HPDE6-E6E7 (cell line): Measurements from ENCODE around the gene SLC25A53.
A peak's percentile ranks its signal among the peaks of the same experiment; 100 is the strongest.

Experiments used
- DNase-seq: peaks from one replicate; pipeline ENCODE4 v3.0.0; 2011; ENCODE audit warnings: missing footprints; ENCODE audit errors: extremely low spot score

SLC25A53 gene, protein sequence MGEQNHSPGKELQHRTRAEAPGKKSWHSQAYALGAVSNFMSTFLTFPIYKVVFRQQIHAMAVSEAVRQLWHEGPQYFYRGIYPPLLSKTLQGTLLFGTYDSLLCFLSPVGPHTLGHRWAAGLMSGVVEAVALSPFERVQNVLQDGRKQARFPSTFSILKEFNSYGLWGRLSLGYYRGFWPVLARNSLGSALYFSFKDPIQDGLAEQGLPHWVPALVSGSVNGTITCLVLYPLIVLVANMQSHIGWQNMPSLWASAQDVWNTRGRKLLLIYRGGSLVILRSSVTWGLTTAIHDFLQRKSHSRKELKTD

GRCh38 chrX:104156630-104157529 lies at the start of gene SLC25A53:
Gene SLC25A53 (minus strand): TSS chrX:104157009. CDS start chrX:104105257, 51,752 bp downstream.
- peak; percentile 50 for DNase-seq

- DNase-seq, result no peak
Measured at GRCh38 chrX:104205548-104205947, 48.7 kb upstream of the SLC25A53 start.

DNA sequence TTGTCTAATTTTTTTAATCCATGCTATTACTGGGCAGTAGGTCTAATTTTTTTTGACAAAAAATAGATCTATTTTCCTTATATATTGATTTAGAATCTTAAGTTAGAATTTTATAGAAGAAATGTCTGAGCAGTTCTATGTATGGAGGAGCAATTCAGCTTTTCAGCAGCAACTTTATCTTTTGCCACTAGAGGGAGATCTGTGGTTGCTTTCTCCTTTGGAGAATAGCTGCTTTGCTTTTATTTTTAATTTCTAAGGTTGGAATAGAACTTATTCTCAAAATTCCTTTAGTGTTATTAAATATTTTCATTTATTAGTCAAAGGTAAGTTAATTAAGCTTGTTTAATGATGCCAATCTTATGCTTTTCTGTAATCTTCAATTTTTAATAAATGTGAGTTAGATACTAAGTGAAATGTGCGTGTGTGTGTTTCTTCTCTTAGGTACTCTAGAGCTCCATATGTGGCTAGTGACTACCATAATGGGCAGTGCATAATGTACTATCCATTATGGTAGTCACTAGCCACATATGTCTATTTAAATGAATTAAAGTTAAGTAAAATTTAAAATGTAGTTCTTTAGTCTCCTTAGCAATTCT lies 38.8 kb upstream of the SLC25A53 start:
- DNase-seq, result peak; percentile 4

DNA sequence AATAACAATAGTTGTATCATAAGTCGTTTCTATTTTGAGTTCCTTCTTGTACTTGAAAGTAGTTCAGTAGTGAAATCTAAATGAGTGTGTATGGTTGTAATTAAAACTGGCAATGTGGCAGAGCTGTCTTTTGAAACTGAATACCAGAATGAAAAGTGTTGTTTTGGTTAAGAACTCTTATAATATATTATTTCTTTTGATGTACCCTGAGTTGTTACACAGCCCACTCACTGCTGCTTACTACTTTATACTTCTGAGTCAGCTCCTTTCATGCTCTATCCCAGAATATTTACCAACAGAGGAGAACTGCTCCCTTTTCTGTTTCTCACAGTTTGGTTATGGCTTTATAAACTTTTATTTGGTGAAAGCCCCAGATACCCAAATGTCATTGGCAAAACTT lies 38.2 kb upstream of the SLC25A53 start:
- no peak for DNase-seq

DNA sequence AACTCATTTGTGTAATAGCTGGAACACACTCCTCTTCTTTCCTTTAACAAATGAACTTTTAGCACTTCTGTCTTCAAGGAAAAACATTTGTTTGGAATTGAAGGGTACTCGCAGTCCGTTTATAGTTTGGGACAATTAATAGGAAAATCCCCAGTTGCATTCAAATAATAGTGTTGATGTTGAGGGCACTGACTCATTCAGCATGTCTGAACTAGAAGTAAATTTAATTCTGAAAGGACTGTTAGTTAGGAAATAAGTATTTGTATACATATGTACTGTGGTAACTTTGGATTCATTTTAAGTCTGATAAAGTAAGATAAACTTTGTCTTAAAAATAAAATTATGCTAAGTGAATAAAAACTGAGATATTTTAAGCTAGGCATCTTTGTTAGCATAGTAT lies 36.7 kb upstream of the SLC25A53 start:
- no peak for DNase-seq

- DNase-seq, result no peak
Measured at GRCh38 chrX:104189837-104190236, 33.0 kb upstream of the SLC25A53 start.

- DNase-seq, result no peak
Measured at GRCh38 chrX:104187931-104188330, 31.1 kb upstream of the SLC25A53 start.

GRCh38 chrX:104183685-104184084 lies 26.9 kb upstream of the SLC25A53 start:
- DNase-seq, result no peak

GRCh38 chrX:104173841-104174240 lies 17.0 kb upstream of the SLC25A53 start:
- DNase-seq, result no peak

- DNase-seq, result no peak
Measured at GRCh38 chrX:104172788-104173187, 16.0 kb upstream of the SLC25A53 start.

DNA sequence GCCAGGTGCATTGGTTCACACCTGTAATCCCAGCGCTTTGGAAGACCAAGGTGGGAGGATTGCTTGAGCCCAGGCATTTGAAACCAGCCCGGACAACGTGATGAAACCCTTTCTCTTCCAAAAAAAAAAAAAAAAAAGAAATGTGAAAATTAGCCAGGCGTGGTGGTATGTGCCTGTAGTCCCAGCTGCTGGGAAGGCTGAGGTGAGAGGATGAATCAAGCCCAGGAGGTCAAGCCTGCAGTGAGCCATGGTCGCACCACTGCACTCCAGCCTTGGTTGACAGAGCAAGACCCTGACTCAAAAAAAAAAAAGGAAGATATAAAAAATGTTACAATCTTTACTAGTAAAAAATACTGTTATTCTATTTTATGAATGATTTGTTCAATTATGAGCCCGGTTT lies 15.3 kb upstream of the SLC25A53 start:
- DNase-seq, result no peak

DNA sequence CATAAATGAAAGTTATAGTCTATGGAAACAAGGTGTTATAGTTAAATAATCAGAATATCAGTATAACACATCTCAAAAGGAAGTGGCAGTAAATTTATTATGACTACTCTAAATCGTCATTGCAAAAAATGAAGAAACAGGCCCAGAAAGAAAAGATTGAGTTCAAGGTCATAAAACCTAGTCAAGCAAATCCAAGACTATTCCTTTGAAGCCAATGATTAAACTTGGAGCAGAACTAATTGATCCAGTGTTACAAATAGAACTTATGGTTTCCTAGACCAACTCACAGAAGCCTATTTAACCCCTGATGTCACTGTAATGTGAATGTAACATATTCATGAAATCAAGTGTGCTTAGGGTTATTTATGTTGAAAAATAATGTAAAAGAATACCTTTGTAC lies 11.3 kb upstream of the SLC25A53 start:
- no peak for DNase-seq

- DNase-seq, result peak; percentile 4
Measured at GRCh38 chrX:104166735-104167436, 10.1 kb upstream of the SLC25A53 start.

GRCh38 chrX:104165894-104166734 lies 9.3 kb upstream of the SLC25A53 start, which contains the start of gene FAM199X:
Gene FAM199X (plus strand): TSS chrX:104166453. CDS start chrX:104166786, 333 bp downstream.
- DNase-seq, result peak; percentile 75

- no peak for DNase-seq
Measured at GRCh38 chrX:104151037-104151436, 5.8 kb downstream of the SLC25A53 start.

- no peak for DNase-seq
Measured at GRCh38 chrX:104141087-104141760, 15.6 kb downstream of the SLC25A53 start.

GRCh38 chrX:104137496-104137895 lies 19.3 kb downstream of the SLC25A53 start:
- DNase-seq, result no peak

- peak; percentile 67 for DNase-seq
Measured at GRCh38 chrX:104136241-104137019, 20.4 kb downstream of the SLC25A53 start.

GRCh38 chrX:104135677-104136076 lies 21.1 kb downstream of the SLC25A53 start:
- DNase-seq, result no peak
